HG03558 (cell line): ENCODE measurements around the gene ALPK3.

ENCODE experiments used
- ATAC-seq: cut with Tn5 transposase; IDR thresholded peaks from one replicate; pipeline ENCODE4 v1.9.1; 2021; ENCODE audit warnings: moderate number of reproducible peaks; ENCODE audit not compliant: unreplicated experiment; ENCODE audit errors: extremely low read depth

Gene ALPK3

DNA sequence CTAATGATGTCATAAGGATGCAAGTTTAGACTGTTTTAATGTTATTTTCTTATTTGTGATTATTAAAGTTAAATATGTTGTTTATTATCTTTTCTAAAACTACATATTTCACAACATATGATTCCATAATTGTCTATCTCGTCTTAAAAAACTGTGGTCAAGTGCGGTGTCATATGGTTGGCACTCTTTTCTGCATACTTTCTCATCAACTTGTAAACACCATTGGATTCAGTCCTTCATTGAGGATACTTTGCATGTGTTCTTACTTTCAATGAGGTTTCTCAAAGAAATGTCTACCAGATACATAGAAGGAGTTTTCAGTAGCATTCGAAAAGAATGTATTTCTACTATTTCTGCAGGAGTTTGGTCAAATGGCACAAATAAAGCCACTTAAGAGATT, 22.0 kb upstream of the ALPK3 start:
- ATAC-seq = no peak

DNA sequence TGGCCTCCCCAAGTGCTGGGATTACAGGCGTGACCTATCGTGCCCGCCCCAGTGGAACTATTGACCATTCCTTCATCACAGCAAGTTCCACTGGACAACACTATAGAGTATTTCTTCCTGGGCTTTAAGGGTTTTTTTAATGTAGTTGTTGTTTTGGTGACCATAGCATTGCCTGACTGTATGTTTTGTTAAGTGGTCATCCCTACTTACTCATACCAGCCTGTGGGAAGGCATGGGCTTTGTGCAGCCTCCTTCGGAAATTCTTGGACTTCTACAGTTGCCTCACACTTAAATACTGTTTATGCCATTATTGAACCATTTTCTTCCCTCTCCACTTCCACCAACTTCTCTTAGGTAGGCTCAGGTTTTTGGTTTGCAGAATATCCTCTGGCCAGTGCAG, 19.9 kb upstream of the ALPK3 start:
- no peak for ATAC-seq

DNA sequence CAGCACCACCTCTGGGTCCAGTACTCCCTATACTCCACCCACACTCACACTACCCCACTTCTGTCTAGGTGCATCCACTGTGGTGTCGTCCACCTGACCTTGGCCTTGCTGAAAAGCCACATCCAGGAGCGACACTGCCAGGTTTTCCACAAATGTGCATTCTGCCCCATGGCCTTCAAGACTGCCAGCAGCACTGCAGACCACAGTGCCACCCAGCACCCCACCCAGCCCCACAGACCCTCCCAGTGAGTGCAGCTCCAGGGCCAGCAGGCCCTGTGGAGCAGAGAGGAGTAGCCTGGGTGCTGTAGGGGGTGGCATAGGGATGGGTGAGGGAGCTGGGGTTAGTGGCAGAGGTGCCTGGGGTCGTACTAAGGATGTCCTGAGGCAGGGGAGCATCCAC, 19.4 kb upstream of the ALPK3 start:
- no peak for ATAC-seq

DNA sequence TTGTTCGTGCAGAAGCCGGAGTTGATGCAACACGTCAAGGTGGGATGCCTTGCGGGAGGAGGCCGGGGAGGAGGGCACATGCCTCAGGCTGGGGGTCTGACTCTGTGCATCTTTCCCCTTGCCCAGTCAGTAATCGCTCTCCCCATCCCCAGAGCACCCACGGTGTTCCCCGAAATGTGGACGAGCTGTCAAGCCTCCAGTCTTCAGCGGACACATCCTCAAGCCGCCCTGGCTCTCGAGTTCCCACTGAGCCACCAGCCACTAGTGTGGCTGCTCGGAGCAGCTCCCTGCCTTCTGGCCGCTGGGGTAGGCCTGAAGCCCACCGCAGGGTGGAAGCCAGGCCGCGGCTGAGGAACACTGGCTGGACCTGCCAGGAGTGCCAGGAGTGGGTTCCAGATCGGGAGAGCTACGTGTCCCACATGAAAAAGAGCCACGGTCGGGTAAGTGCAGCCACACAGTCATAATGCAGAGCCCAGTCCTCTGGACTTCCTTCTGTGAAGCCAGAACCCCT, 18.7 kb upstream of the ALPK3 start:
- no peak for ATAC-seq

DNA sequence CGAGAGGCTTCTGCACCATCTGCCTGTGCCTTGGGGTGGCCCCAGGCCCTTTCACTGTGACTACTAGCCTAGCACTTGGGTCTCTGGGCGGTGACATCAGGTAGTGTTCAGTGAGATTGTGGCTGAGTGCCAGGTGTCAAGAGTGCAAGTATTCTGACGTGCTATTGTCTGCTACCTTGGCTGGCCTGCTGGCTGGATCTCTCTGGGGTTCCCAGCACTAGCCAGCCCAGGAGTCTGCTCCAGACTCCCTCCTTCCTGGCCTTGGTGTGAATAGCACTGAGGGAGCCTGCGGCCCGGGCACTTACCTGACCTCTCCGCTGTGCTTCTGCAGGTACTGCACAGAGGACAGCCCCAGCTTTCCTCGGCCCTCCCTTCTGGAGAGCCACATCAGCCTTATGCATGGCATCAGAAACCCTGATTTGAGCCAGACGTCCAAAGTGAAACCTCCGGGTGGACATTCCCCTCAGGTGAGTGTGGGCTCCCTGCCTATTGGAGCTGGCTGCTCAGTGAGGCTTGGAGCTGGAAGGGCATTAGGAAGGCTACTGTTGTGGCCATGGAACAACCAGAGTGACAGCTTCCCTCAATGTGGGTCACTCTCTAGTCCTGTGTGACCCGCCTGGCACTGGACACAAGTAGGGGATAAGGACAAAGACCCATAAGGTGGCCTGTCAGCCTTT, 17.5 kb upstream of the ALPK3 start:
- no peak for ATAC-seq

DNA sequence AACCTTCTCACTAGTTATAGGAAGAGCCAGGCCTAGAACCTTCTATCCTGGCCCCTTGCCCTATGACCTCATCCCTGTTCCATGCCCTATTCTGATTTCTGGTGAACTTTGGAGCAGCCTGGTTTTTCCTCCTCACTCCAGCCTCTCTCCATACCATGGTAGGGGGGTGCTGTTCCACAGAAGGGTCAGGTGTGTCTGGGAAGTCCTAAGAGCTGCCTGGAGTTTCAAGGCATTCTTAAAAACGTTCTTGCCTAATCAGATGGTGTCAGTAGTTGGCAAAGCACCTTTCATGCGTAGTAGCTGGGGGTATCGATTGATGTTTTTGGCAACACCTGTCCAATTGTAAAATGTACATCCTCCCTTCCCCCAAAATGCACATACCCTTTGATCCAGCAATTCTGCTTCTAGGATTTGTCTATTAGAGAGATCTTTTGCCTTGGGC, 16.8 kb upstream of the ALPK3 start:
- ATAC-seq = no peak

DNA sequence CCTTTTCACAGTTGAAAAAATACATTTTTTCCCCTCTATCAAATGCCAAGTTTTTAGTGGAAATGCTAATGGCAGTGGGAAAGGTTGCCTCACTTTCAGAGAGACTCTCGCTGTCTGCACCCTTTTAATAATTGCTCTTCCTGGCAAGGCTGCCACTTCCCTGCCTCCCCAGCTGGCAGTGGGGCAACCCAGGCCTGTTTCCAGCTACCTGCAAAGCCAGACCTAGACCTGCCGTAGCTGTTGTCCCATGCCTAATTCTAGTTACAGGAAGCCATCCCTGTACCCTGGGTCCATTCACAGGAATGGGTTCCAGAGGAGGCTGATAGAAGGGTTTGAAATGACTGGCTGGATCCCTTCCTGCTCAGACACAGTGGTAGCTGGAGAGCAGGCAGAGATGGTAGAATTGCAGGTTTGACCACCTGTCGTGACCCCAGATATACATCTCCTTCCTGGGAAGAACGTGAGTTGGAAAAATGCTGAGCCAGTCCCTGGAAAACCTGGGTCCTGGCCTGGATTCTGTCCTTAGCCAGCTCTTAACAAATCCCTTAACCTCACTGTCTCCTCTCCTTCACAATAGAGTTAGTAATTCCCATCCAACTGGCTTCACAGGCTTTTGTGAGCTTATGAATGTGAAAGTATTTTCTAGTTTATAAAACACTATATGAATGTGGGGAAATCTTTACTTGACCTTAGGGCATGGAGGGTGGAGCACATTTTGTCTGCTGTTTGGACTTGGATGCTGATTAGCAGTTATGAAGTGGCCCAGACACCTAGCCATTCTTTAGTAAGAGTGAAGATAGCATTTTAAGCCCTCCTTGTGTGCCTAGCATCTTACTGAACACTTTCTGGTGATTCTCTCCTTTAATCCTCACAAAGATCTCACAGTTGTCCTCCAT, 12.9 kb upstream of the ALPK3 start:
- ATAC-seq = no peak

DNA sequence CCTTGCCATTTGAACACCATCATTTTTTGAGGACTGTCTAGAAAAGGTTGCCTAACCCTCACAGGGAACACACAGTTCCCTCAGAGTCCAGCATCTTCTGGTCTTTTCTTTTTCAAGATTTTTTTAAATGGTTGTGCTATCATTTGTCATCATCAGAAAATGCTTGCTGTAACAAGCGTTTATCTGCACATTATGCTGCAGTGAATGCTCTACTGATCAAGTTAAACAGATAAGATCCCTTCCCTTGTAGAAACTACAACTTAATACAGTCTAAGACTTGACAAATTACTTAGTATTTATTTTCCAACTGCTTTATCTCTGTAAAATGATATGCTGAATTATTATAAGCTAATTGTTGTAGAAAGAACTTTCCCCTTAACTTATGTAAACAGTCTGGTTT, 11.9 kb upstream of the ALPK3 start:
- ATAC-seq = no peak

DNA sequence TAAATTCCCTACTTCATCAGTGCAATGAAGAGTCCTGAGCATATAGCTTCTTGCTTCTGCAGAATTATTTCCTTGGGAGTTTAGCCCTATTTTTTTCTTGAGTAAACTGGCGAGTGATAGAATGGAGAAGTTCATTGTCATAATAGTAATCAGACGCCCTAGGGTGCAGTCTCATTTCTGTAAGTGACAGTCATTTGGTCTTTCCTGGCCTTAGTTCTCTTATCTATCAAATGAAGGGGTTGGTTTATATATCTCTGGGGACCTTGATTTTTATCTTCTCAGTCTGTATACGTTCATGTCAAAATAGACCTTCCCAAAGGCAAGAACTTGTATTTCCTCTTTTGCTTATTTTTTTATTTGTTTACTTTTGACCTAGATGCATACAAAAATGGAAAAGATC, 9.9 kb upstream of the ALPK3 start:
- ATAC-seq = no peak

DNA sequence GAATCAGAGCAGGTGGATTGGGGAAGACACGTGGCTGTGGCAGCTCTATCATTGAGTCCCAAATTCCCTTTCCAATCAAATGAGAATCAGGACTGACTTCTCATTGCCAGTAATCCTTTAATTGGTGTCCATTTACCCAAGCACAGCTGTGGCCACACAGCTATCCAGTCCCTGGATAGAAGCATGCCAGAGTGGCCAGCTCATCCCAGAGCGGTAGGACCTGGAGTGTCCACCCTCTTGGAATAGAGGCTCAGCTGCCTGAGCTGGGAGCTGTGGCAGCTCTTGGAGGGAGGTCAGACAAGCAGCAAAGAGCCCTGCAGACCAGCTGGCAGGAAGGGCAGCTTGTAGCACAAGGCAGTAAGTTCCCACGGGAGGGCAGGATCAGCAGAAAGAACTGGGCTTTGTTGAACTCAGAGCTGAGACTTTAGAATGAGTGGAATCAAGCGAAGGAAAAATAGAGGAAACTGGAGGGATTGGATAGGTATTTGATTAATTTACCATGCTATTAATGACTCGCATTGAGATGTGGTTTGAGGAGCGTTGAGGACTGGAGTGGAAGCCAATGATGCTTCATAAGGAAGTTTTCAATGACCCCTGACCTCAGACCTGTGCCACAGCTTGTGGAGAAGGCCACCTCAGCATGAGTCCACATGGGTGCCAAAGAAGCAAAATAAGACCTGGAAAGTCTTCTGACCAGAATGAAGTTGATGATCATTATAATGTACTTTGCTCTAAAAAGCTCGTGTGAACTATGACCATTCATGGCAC, 6.9 kb upstream of the ALPK3 start:
- ATAC-seq = no peak

DNA sequence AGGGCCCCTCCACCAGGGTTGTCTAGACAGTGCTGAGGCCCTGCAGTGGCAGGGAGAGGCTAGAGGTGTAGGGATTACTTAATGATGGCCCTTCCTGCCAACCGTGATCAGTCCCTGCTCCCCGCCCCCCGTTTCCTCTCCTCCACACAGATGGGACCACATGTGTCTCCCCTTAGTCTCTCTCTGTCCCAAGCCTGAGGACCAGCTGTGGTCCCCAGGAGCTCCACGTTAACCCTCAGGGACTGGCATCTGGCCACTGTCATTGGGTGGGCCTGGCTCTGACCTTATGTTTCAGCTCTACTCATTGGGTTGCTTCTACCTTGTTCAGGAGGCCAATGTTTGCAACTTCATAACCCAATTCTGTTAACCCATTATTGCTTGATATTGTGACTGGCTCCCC, 6.0 kb upstream of the ALPK3 start:
- ATAC-seq = no peak

DNA sequence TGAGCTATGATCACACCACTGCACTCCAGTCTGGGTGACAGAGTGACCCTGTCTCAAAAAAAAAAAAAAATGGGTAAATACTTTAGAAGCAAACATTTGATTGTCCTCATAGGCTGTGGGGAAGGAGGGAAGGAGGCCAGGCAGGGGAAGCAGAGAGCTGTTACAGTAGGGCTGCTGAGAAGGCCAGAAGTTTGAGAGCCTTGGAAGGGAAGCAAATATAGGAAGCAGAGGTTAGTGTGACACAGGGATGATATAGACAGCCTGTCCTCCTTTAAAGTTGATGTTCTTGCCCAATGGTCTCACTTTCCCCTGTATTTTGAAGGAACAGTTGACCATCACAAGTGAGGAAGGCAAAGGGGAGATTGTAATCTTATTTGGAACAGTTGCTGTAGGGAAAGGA, 5.3 kb upstream of the ALPK3 start:
- ATAC-seq = no peak

DNA sequence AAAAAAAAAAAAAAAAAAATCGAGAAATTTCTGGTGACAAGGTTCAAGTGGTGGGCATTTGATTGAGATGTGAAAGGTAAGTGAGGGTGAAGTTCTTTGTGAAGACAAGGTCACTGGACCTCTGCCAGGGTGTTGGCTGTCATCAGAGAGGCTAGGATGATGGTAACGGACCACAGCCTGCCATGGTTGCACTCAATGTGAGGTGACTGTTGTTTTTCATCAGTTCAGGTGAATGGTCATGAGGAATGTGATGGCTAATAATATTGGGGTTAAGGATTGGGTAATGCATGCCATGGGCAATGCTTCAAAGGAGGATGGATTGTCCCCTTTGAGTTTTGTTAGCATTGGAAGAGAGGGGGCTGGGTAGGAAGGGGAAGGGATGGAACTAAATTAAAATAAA, 4.3 kb upstream of the ALPK3 start:
- ATAC-seq = no peak

DNA sequence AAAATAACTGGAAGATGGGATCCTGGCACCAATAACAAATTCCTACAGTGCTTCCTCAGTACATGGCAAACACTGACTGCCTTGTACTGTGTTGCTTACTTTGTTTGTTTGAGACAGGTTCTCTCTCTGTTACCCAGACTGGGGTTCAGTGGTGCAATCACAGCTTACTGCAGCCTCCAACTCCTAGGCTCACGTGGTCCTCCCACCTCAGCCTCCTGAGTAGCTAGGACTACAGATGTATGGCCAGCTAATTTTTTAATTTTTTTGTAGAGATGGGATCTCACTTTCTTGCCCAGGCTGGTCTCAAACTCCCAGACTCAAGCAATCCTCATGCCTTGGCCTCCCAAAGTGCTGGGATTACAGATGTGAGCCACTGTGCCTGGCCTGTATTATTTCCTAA, 3.7 kb upstream of the ALPK3 start:
- no peak for ATAC-seq

DNA sequence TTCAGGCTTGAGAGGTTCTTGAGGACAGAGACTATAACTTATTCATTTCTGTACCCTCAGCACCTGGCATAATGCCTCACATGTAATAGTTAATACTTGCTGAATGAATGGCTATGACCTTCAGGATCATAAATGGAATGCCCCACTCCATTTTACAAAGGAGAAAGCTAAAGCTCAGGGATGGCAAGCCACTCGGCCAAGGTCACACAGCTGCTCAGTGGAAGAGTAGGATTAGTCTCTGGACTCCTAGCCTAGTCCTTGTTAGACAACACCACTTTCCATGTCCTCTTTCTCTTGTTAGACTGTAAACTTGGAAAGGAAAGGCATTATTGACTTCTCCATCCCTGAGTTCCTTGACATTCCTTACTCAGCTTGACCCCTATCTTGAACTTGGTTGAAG, 3.2 kb upstream of the ALPK3 start:
- no peak for ATAC-seq

DNA sequence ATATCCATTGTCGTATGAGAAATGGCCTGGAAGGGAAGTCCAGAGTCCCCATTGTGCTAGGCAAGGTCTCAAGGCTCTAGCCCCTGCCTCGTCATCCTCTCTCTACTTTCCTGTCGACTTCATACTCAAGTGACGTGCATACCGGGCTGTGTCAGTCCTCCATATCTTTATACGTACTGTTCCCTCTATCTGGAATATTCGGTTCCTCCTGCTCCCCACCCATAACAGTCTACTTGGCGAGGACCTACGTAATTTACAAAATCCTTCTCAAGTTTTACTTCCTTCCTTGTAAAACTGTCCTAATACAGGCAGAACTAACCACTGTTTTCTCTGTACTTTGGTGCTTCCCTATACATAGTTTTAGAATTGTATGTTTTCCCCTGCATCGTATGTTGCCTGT, 2.2 kb upstream of the ALPK3 start:
- ATAC-seq = no peak

DNA sequence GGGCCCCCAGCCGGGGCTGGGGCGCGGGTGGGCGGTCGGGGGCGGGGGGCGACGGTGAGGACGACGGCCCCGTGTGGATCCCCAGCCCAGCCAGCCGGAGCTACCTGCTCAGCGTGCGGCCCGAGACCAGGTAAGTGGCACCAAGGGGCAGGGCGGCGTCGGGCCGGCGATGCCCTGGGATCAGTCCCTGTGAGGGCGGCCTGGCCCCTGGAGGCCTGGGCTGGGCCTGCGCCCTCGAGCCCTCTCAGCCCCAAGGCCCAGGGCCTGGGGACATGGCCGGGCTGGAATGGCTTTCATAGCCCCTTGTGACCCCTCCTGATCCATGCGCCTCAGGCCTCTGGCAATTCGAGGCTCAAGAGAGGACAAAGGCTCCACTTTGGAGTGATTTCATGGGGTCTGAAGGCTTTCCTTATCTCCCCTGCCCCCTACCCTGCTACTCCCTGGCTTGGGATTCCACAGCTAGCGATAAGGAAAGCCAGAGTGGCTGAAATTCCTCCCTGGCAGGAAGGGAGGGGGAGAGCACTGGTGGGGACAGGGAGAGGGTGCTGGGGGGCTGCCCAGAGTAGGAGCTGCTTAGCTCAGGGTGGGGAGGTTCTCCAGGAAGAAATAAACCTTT, 418 bp downstream of the ALPK3 start:
- ATAC-seq = no peak

DNA sequence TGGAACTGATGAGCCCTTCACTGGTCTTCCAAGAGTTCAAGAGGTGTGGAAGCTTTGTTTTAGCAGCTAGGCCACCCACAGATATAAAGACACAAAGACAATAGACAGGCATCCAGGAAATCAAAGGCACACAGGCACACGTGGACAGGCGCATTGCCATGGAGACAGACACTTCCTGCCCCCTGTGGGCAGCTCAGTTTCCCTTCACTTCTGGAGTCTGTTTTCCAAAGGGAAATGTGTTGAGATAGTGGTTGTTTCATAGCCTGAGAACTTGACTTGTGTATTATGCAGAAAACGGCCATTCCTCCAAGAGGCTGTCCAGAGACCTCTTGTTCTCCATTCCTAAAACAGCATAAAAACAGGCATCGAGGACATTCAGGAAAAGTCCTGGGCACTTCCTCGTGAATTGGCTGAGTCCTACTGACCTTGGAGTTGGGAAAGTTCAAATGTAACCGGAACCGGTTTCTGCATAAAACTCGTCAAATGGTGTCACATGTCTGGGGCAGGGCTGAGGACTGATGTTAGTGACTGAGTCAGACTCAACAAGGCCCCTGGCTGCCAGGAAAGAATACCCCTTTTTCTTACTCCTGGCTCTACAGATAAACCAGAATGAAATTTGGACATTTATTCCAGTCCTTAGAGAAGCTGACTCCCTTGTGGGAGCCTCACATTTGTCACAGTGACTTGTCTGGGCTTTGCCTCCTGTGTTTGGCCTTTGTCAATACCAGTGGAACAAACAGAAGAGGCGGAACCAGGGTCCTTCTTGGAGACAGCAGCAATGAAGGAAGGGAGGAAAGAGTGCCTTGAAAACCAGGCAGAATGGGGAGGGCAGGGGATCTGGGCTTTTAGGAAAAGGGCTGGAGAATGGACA, 1.3 kb downstream of the ALPK3 start:
- no peak for ATAC-seq

DNA sequence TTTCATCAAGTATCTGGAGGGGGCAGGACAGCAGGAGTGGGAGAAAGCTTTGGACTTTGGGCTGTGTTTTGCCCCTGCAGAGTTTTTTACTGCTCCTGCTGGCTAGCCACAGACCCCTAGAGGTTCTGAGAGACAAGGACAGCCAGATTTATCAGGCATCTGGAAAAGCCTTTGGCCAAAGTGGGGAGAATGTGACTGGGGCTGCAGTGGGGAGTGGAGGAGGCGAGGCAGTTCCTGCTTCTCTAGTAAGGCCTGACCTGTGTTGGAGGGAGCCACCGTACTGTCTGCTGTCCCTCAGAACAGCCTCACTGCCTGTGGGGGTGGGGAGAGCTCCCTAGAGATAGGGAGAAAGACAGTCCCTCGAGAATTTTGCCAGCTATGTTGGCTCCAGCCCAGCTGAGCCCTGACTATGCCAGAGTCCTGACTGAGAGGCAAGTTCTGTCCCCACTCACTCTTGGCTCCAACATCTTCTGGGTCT, 2.2 kb downstream of the ALPK3 start:
- no peak for ATAC-seq
